Astrocyte (in vitro differentiated cells and primary cell): ENCODE results near the gene ATXN1.

Source experiments
- CTCF ChIP-seq: IDR thresholded peaks from 2 replicates; pipeline ENCODE4 v1.5.1; 2011; ENCODE audit warnings: low read depth, mild to moderate bottlenecking, inconsistent platforms, low read length, moderate library complexity; ENCODE audit not compliant: insufficient read depth
- EZH2 ChIP-seq: IDR thresholded peaks from 2 replicates; pipeline ENCODE4 v1.6.1; 2012; ENCODE audit warnings: mild to moderate bottlenecking, low read length, inconsistent platforms; ENCODE audit not compliant: insufficient read depth

GRCh38 chr6:16648003-16648402, 113.3 kb downstream of the ATXN1 start:
- no peak for TF ChIP-seq CTCF
- no peak for TF ChIP-seq EZH2
